ENCODE measurements around the gene ZBTB25.

DNA sequence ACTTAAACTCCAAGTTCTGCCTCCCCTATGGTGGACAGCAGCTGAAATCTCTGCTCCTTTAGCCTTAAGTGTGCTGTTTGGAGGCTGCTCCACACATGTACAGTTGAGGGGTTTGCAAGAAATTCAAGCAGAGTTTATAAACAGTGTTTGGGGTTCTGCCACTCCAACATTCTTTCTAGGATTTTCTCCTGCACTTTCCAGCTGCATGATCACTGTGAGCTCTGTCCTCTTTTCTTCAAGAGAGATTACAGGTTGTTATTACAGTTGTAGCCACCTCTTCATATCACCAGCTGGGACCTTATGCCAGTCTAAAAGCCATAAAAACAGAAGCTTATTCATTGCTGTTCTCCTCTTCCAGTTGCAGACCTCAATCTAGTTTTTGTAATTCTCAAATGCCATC, 8.4 kb downstream of the ZBTB25 start:
- no peak for TF ChIP-seq CTCF (IDR thresholded peaks at IDR 0.05)
- TF ChIP-seq POLR2AphosphoS5 (IDR thresholded peaks at IDR 0.05): no peak
- TF ChIP-seq EP300 (IDR thresholded peaks at IDR 0.05): no peak
- TF ChIP-seq POLR2A (IDR thresholded peaks at IDR 0.05): no peak

All from upper lobe of left lung (tissue), 4 donors.